Loucy (cell line): ENCODE results near the gene AKAP6.

Experiments used
- H2AFZ ChIP-seq: fragments of 200-600 bp; sonication (generic); 2 replicates; pipeline ENCODE4 v1.6.0; 2016; ENCODE audit warnings: antibody characterized with exemption, mild to moderate bottlenecking, low read length, moderate library complexity
- H3F3A ChIP-seq: fragments of 200-600 bp; 2 replicates; pipeline ENCODE4 v1.6.0; 2016; ENCODE audit warnings: antibody characterized with exemption, low read depth, mild to moderate bottlenecking
- H3K27me3 ChIP-seq: fragments of 200-600 bp; sonication (generic); 2 replicates; pipeline ENCODE4 v1.6.1; 2014; ENCODE audit warnings: low read length, mild to moderate bottlenecking; ENCODE audit not compliant: insufficient read depth, poor library complexity, severe bottlenecking
- H3K36me3 ChIP-seq: fragments of 200-600 bp; sonication (generic); 2 replicates; pipeline ENCODE4 v1.6.1; 2016; ENCODE audit warnings: low read length; ENCODE audit not compliant: insufficient read depth
- H3K4me1 ChIP-seq: fragments of 200-600 bp; sonication (generic); 2 replicates; pipeline ENCODE4 v1.5.1; 2014; ENCODE audit warnings: low read length, mild to moderate bottlenecking; ENCODE audit not compliant: insufficient read depth, poor library complexity, severe bottlenecking
- H3K4me2 ChIP-seq: fragments of 200-600 bp; sonication (generic); 2 replicates; pipeline ENCODE4 v1.6.0; 2014; ENCODE audit warnings: antibody characterized with exemption, low read length, low read depth, mild to moderate bottlenecking; ENCODE audit not compliant: poor library complexity, severe bottlenecking
- H3K4me3 ChIP-seq: fragments of 200-600 bp; sonication (generic); 2 replicates; pipeline ENCODE4 v1.5.1; 2014; ENCODE audit warnings: low read length, mild to moderate bottlenecking, mixed read lengths; ENCODE audit not compliant: poor library complexity, severe bottlenecking
- H3K79me2 ChIP-seq: fragments of 200-600 bp; sonication (generic); 2 replicates; pipeline ENCODE4 v1.6.1; 2014; ENCODE audit warnings: low read length; ENCODE audit not compliant: insufficient read depth
- H3K9ac ChIP-seq: fragments of 200-600 bp; sonication (generic); 2 replicates; pipeline ENCODE4 v1.6.0; 2014; ENCODE audit warnings: mild to moderate bottlenecking, low read depth, low read length, moderate library complexity; ENCODE audit not compliant: poor library complexity, severe bottlenecking
- H3K9me2 ChIP-seq: fragments of 200-600 bp; sonication (generic); replicated peaks from 2 replicates; pipeline ENCODE4 v1.6.1; 2016; ENCODE audit warnings: low read depth, low read length, mixed read lengths
- H3K9me3 ChIP-seq: fragments of 200-600 bp; sonication (generic); 2 replicates; pipeline ENCODE4 v1.6.1; 2014; ENCODE audit warnings: mild to moderate bottlenecking, antibody characterized with exemption, low read length, low read depth; ENCODE audit not compliant: insufficient read depth
- H4K20me1 ChIP-seq: fragments of 200-600 bp; sonication (generic); 2 replicates; pipeline ENCODE4 v1.6.0; 2014; ENCODE audit warnings: antibody characterized with exemption, low read length, mild to moderate bottlenecking; ENCODE audit not compliant: insufficient read depth, poor library complexity, severe bottlenecking
- EZH2phosphoT487 ChIP-seq: fragments of 200-600 bp; IDR thresholded peaks from 2 replicates; pipeline ENCODE4 v1.6.1; 2018; ENCODE audit warnings: antibody characterized with exemption, mild to moderate bottlenecking, moderate library complexity, borderline replicate concordance
- TF ChIP-seq, protein P1 (sequence below): fragments of 200-600 bp; sonication (generic); conservative IDR thresholded peaks from 2 replicates; pipeline ENCODE4 v1.5.1; 2014; ENCODE audit warnings: mild to moderate bottlenecking, antibody characterized with exemption, low read length

The AKAP6 gene

GRCh38 chr14:32559590-32559989, 230.5 kb downstream of the AKAP6 start:
- Histone ChIP-seq H4K20me1 (no peaks in the 10 kb centered on the region), H3K9me3 (no peaks in the 10 kb centered on the region), H3K4me2 (no peak overlapping the region), H3K27me3 (no peaks in the 10 kb centered on the region), H3K4me3 (no peak overlapping the region), H3K79me2 (no peaks in the 10 kb centered on the region), H3K4me1 (peaks cover 4% of the 10 kb centered on the region), H2AFZ (no peak overlapping the region), H3F3A (0 out of 2 replicates have a peak, but pooled peaks cover 3% of the 10 kb centered on the region), H3K36me3 (no peaks in the 10 kb centered on the region), H3K9me2 (no peaks in the 10 kb centered on the region), H3K9ac (no peak overlapping the region)
- TF ChIP-seq, protein P1, sequence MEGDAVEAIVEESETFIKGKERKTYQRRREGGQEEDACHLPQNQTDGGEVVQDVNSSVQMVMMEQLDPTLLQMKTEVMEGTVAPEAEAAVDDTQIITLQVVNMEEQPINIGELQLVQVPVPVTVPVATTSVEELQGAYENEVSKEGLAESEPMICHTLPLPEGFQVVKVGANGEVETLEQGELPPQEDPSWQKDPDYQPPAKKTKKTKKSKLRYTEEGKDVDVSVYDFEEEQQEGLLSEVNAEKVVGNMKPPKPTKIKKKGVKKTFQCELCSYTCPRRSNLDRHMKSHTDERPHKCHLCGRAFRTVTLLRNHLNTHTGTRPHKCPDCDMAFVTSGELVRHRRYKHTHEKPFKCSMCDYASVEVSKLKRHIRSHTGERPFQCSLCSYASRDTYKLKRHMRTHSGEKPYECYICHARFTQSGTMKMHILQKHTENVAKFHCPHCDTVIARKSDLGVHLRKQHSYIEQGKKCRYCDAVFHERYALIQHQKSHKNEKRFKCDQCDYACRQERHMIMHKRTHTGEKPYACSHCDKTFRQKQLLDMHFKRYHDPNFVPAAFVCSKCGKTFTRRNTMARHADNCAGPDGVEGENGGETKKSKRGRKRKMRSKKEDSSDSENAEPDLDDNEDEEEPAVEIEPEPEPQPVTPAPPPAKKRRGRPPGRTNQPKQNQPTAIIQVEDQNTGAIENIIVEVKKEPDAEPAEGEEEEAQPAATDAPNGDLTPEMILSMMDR = no peak
- no peak for TF ChIP-seq EZH2phosphoT487

GRCh38 chr14:32560209-32560857, 231.2 kb downstream of the AKAP6 start:
- Histone ChIP-seq H3K4me1 (peaks cover 11% of the 10 kb centered on the region), H3F3A (0 out of 2 replicates have a peak, but pooled peaks cover 3% of the 10 kb centered on the region), H3K4me3 (no peak overlapping the region), H4K20me1 (no peaks in the 10 kb centered on the region), H3K9me2 (no peaks in the 10 kb centered on the region), H3K36me3 (no peaks in the 10 kb centered on the region), H3K9me3 (no peaks in the 10 kb centered on the region), H2AFZ (no peak overlapping the region), H3K4me2 (no peak overlapping the region), H3K9ac (no peak overlapping the region), H3K27me3 (no peaks in the 10 kb centered on the region), H3K79me2 (no peaks in the 10 kb centered on the region)
- TF ChIP-seq, protein P1 = peak; percentile 98
- TF ChIP-seq EZH2phosphoT487 = no peak

GRCh38 chr14:32561520-32561919, 232.4 kb downstream of the AKAP6 start:
- Histone ChIP-seq H3K27me3 (no peaks in the 10 kb centered on the region), H3K79me2 (no peaks in the 10 kb centered on the region), H3K9me2 (no peaks in the 10 kb centered on the region), H3K9me3 (no peaks in the 10 kb centered on the region), H3K4me2 (no peak overlapping the region), H3K4me3 (no peak overlapping the region), H3F3A (0 out of 2 replicates have a peak, but pooled peaks cover 3% of the 10 kb centered on the region), H4K20me1 (no peaks in the 10 kb centered on the region), H2AFZ (no peak overlapping the region), H3K4me1 (peaks cover 18% of the 10 kb centered on the region), H3K36me3 (no peaks in the 10 kb centered on the region), H3K9ac (no peak overlapping the region)
- TF ChIP-seq EZH2phosphoT487 = no peak
- TF ChIP-seq, protein P1 = no peak
